H1 (cell line): ENCODE results near the gene CCDC93. TPM values are rescaled to one million over a fixed set of nuclear protein-coding genes. Genes with fewer than 3 reads are reported as not detected.

ENCODE experiments used
- CTCF ChIA-PET: fragments of 300-600 bp; sonication (Branson Sonifier 250); formaldehyde crosslinking; loops from one replicate; lab custom pipeline; 2021; ENCODE audit not compliant: partially characterized antibody; lab: Charles Lee
- POLR2A ChIA-PET: fragments of 300-600 bp; sonication (Branson Sonifier 250); formaldehyde crosslinking; loops from one replicate; lab custom pipeline; 2021; ENCODE audit warnings: inconsistent platforms; ENCODE audit not compliant: partially characterized antibody; lab: Charles Lee
- DNase-seq, 2 experiments: peaks; one replicate each; pipeline versions ENCODE4 v3.0.0 to v3.0.0-alpha.2; 2010 to 2022; ENCODE audit warnings: low spot score in 2 of 2, low read depth in 1 of 2, mixed read lengths in 1 of 2
- FAIRE-seq: peaks from 2 replicates; lab custom pipeline; 2011; peaks lifted over from hg19 to GRCh38; lab: Jason Lieb, UNC
- H2AFZ ChIP-seq: 2 replicates; pipeline ENCODE4 v1.8.1; 2012; ENCODE audit warnings: low read length, inconsistent platforms
- H2AK5ac ChIP-seq: 2 replicates; pipeline ENCODE4 v1.6.1; 2013; ENCODE audit warnings: low read depth, low read length
- H2BK120ac ChIP-seq: replicated peaks from 2 replicates; pipeline ENCODE3; 2013; ENCODE audit warnings: low read depth, low read length, inconsistent platforms
- H2BK12ac ChIP-seq: 2 replicates; pipeline ENCODE4 v1.6.1; 2013; ENCODE audit warnings: low read depth, low read length
- H2BK15ac ChIP-seq: 2 replicates; pipeline ENCODE4 v1.6.1; 2013; ENCODE audit warnings: low read length
- H2BK20ac ChIP-seq: 2 replicates; pipeline ENCODE4 v1.6.1; 2013; ENCODE audit warnings: low read length
- H2BK5ac ChIP-seq: 2 replicates; pipeline ENCODE4 v1.6.1; 2013; ENCODE audit warnings: low read depth, low read length
- H3K14ac ChIP-seq: 2 replicates; pipeline ENCODE4 v1.6.1; 2013; ENCODE audit warnings: inconsistent platforms; ENCODE audit not compliant: insufficient read length
- H3K18ac ChIP-seq: 2 replicates; pipeline ENCODE4 v1.6.1; 2013; ENCODE audit warnings: low read length; ENCODE audit errors: extremely low read depth
- H3K23ac ChIP-seq: 2 replicates; pipeline ENCODE4 v1.6.1; 2013; ENCODE audit warnings: inconsistent platforms; ENCODE audit not compliant: insufficient read length
- H3K23me2 ChIP-seq: 2 replicates; pipeline ENCODE4 v1.6.1; 2013; ENCODE audit warnings: low read depth, low read length
- H3K27ac ChIP-seq: 2 replicates; pipeline ENCODE4 v1.6.1; 2011; ENCODE audit warnings: low read depth, low read length, inconsistent platforms
- H3K27me3 ChIP-seq, 4 experiments: replicated peaks in 1 of 4; 1 replicate in 1 of 4; 2 replicates in 3 of 4; pipeline versions ENCODE4 v1.6.1 to v1.8.1; 2011 to 2013; ENCODE audit warnings: low read length in 3 of 4, mild to moderate bottlenecking in 3 of 4, inconsistent platforms in 2 of 4, mixed read lengths in 2 of 4, moderate library complexity in 1 of 4; ENCODE audit not compliant: control insufficient read depth in 3 of 4, insufficient read depth in 3 of 4; ENCODE audit errors: extremely low read depth in 1 of 4
- H3K36me3 ChIP-seq, 4 experiments: 2 replicates each; pipeline versions ENCODE4 v1.6.1 to v1.8.1; 2011 to 2013; ENCODE audit warnings: mild to moderate bottlenecking in 4 of 4, low read length in 3 of 4, moderate library complexity in 2 of 4, control low read depth in 1 of 4, inconsistent platforms in 1 of 4; ENCODE audit not compliant: insufficient read depth in 4 of 4, control insufficient read depth in 2 of 4
- H3K4ac ChIP-seq: replicated peaks from 2 replicates; pipeline ENCODE3; 2013; ENCODE audit warnings: low read length, low read depth, mixed read lengths, inconsistent platforms; ENCODE audit not compliant: insufficient read length
- H3K4me1 ChIP-seq, 4 experiments: replicated peaks in 1 of 4; 1 replicate in 1 of 4; 2 replicates in 3 of 4; pipeline versions ENCODE4 v1.6.1 to v1.8.1; 2011 to 2013; ENCODE audit warnings: low read length in 3 of 4, inconsistent platforms in 2 of 4, mixed read lengths in 1 of 4; ENCODE audit not compliant: insufficient read depth in 4 of 4, control insufficient read depth in 3 of 4
- H3K4me2 ChIP-seq, 2 experiments: 2 replicates each; pipeline versions ENCODE4 v1.6.1 to v1.8.1; 2011 to 2013; ENCODE audit warnings: low read depth in 2 of 2, low read length in 2 of 2, control low read depth in 1 of 2, inconsistent platforms in 1 of 2, mild to moderate bottlenecking in 1 of 2; ENCODE audit not compliant: insufficient read depth in 1 of 2
- H3K4me3 ChIP-seq, 4 experiments: fragments of 200-600, 300-600 bp in 1 of 4; sonication (generic), shearing (Covaris generic), sonication (Bioruptor Twin) in 1 of 4; 2 replicates each; pipeline versions ENCODE4 v1.5.1 to v1.8.1; 2011 to 2016; ENCODE audit warnings: low read length in 4 of 4, low read depth in 3 of 4, control low read depth in 2 of 4, inconsistent platforms in 2 of 4, mild to moderate bottlenecking in 2 of 4, mixed read lengths in 1 of 4, moderate library complexity in 1 of 4; ENCODE audit not compliant: insufficient read depth in 2 of 4; ENCODE audit errors: extremely low read depth in 1 of 4
- H3K56ac ChIP-seq: replicated peaks from 2 replicates; pipeline ENCODE3; 2013; ENCODE audit warnings: low read depth, mild to moderate bottlenecking, mixed read lengths, low read length, inconsistent platforms; ENCODE audit not compliant: insufficient read length
- H3K79me1 ChIP-seq: 2 replicates; pipeline ENCODE4 v1.6.1; 2013; ENCODE audit warnings: low read depth, low read length, control low read depth
- H3K79me2 ChIP-seq, 2 experiments: 2 replicates each; pipeline versions ENCODE4 v1.6.1 to v1.8.1; 2012 to 2013; ENCODE audit warnings: low read length in 2 of 2, mild to moderate bottlenecking in 2 of 2, inconsistent platforms in 1 of 2; ENCODE audit not compliant: insufficient read depth in 2 of 2, control insufficient read depth in 1 of 2
- H3K9ac ChIP-seq, 4 experiments: replicated peaks in 1 of 4; 1 replicate in 1 of 4; 2 replicates in 3 of 4; pipeline versions ENCODE4 v1.6.1 to v1.8.1; 2011 to 2013; ENCODE audit warnings: low read depth in 3 of 4, low read length in 3 of 4, control low read depth in 2 of 4, mild to moderate bottlenecking in 2 of 4, moderate library complexity in 2 of 4, inconsistent platforms in 1 of 4; ENCODE audit errors: extremely low read depth in 1 of 4
- H3K9me3 ChIP-seq, 2 experiments: 2 replicates each; pipeline versions ENCODE4 v1.6.1 to v1.8.1; 2012 to 2013; ENCODE audit warnings: mild to moderate bottlenecking in 2 of 2, moderate library complexity in 2 of 2, control low read depth in 1 of 2, inconsistent platforms in 1 of 2, low read depth in 1 of 2, low read length in 1 of 2, mixed read lengths in 1 of 2; ENCODE audit not compliant: insufficient read depth in 2 of 2
- H4K20me1 ChIP-seq, 2 experiments: replicated peaks in 1 of 2; 2 replicates each; pipeline versions ENCODE3 to v1.8.1; 2011 to 2013; ENCODE audit warnings: inconsistent platforms in 2 of 2, low read length in 2 of 2, mild to moderate bottlenecking in 1 of 2; ENCODE audit not compliant: insufficient read depth in 2 of 2, control insufficient read depth in 1 of 2
- H4K5ac ChIP-seq: 2 replicates; pipeline ENCODE4 v1.6.1; 2013; ENCODE audit warnings: low read length, low read depth, mixed read lengths, inconsistent platforms; ENCODE audit not compliant: insufficient read length
- H4K8ac ChIP-seq: 2 replicates; pipeline ENCODE4 v1.8.0; 2013; ENCODE audit warnings: mild to moderate bottlenecking, moderate library complexity, low read length, inconsistent platforms; ENCODE audit not compliant: insufficient read depth; ENCODE audit errors: extremely low read depth
- H4K91ac ChIP-seq: replicated peaks from 2 replicates; pipeline ENCODE3; 2013; ENCODE audit warnings: low read length, mixed read lengths, inconsistent platforms; ENCODE audit not compliant: insufficient read length
- ASH2L ChIP-seq: fragments of 200-600, 300-600 bp; sonication (generic); IDR thresholded peaks from one replicate; pipeline ENCODE4 v1.7.1; 2017; ENCODE audit warnings: low read length
- CTBP2 ChIP-seq: IDR thresholded peaks from 2 replicates; pipeline ENCODE4 v1.7.0; 2011; ENCODE audit warnings: borderline replicate concordance, mild to moderate bottlenecking, moderate library complexity, mixed read lengths, low read length; ENCODE audit not compliant: insufficient read depth, insufficient read length
- EP300 ChIP-seq, 2 experiments: IDR thresholded peaks; 1 replicate in 1 of 2; 2 replicates in 1 of 2; pipeline ENCODE4 v1.6.1; 2011 to 2012; ENCODE audit warnings: low read depth in 2 of 2, low read length in 2 of 2, mild to moderate bottlenecking in 2 of 2, borderline replicate concordance in 1 of 2, inconsistent platforms in 1 of 2, moderate library complexity in 1 of 2
- KDM4A ChIP-seq: IDR thresholded peaks from one replicate; pipeline ENCODE4 v1.7.1; 2012; ENCODE audit warnings: low read depth, mild to moderate bottlenecking, moderate library complexity, low read length, inconsistent platforms; ENCODE audit not compliant: severe bottlenecking
- NANOG ChIP-seq: IDR thresholded peaks from 2 replicates; pipeline ENCODE4 v1.6.1; 2011; ENCODE audit warnings: low read length, low read depth, mild to moderate bottlenecking, inconsistent platforms; ENCODE audit not compliant: insufficient read depth, poor library complexity, severe bottlenecking
- POLR2A ChIP-seq, 2 experiments: IDR thresholded peaks; 1 replicate in 1 of 2; 2 replicates in 1 of 2; pipeline ENCODE4 v1.6.1; 2011; ENCODE audit warnings: low read depth in 2 of 2, low read length in 2 of 2, mild to moderate bottlenecking in 2 of 2; ENCODE audit errors: control extremely low read depth in 1 of 2
- RNF2 ChIP-seq: fragments of 200-900, 300-1000 bp; sonication (generic); IDR thresholded peaks from 2 replicates; pipeline ENCODE4 v1.7.1; 2016; ENCODE audit warnings: borderline replicate concordance, low read depth, mild to moderate bottlenecking, antibody characterized with exemption, low read length; ENCODE audit not compliant: poor library complexity, severe bottlenecking; ENCODE audit errors: missing control alignments
- WGBS, 2 experiments: shearing (Covaris generic) in 1 of 2; methylation state at CpG; one replicate each; pipeline versions ENCODE4 v1.1.6 to v1.1.7; 2013 to 2015; ENCODE audit warnings: low lambda C conversion rate in 2 of 2, mixed read lengths in 2 of 2, inconsistent platforms in 1 of 2, low coverage in 1 of 2, missing lambda C conversion rate in 1 of 2; ENCODE audit not compliant: insufficient replicate concordance in 2 of 2, insufficient coverage in 1 of 2, insufficient read length in 1 of 2; ENCODE audit errors: extremely low coverage in 1 of 2, missing lambda C conversion rate in 1 of 2; 5-methylcytosine and 5-hydroxymethylcytosine counted together
- long read RNA-seq, 2 experiments: library from RNA in 1 of 2; library from capped mRNA in 1 of 2; stranded (forward); transcript quantifications; one replicate each; pipeline ENCODE4 v2.0.0, GENCODE V29; 2021; ENCODE audit warnings: inconsistent platforms in 1 of 2
- polyA minus RNA-seq, 3 experiments: library from RNA; depleted of rRNA, polyadenylated mRNA; stranded (reverse); fragments of >200 nt; gene quantifications; 1 replicate in 2 of 3; 2 replicates in 1 of 3; pipeline ENCODE4 v1.2.3, GENCODE V29; 2011
- polyA plus RNA-seq, 7 experiments: library from polyadenylated mRNA; depleted of rRNA in 3 of 7; stranded (reverse) in 5 of 7; unstranded in 2 of 7; fragments of >200 nt in 5 of 7; fragments of 200-250 nt in 2 of 7; gene quantifications; 1 replicate in 5 of 7; 2 replicates in 1 of 7; 4 replicates in 1 of 7; pipeline versions ENCODE4 v1.2.1 to v1.2.3, GENCODE V29; 2011 to 2013; ENCODE audit warnings: missing spikeins in 2 of 7, mixed read lengths in 2 of 7
- total RNA-seq: library from RNA; stranded (reverse); fragmentation: NEBNext Ultra II Directional; extraction: Animal tissue kit (Norgen Biotek cat#: 25700); gene quantifications from 2 replicates; pipeline ENCODE4 v1.2.1, GENCODE V29; 2021

CCDC93 gene
- 16.9 and 18.0 TPM in 2 replicates for total RNA-seq
- 5.4 and 5.5 TPM in 2 replicates for polyA plus RNA-seq (2011; rRNA removed)
- 7.3 TPM for polyA plus RNA-seq (2011; cell fraction: cytosol; rRNA removed)
- 23.0 TPM for polyA plus RNA-seq (2011; cell fraction: nucleus; rRNA removed)
- 8.4 to 12.8 TPM (median 11.1 TPM) in 4 replicates for polyA plus RNA-seq (2012, experiment 1 of 2)
- polyA plus RNA-seq (2012, experiment 2 of 2): 0.50 TPM
- polyA plus RNA-seq (2013, experiment 1 of 2): 15.0 TPM
- 12.5 TPM for polyA plus RNA-seq (2013, experiment 2 of 2)
- polyA minus RNA-seq (2011; rRNA and poly(A)+ RNA removed): 13.9 and 20.2 TPM in 2 replicates
- 9.6 TPM for polyA minus RNA-seq (2011; cell fraction: cytosol; rRNA and poly(A)+ RNA removed)
- polyA minus RNA-seq (2011; cell fraction: nucleus; rRNA and poly(A)+ RNA removed): 38.9 TPM
- long read RNA-seq, experiment 1, partial matches to known transcripts: 1 of 5 reads
- long read RNA-seq, experiment 1, other reads (novel, unspliced or antisense): 4 of 5 reads
- long read RNA-seq, experiment 2, partial matches to known transcripts: 0 of 3 reads
- long read RNA-seq, experiment 2, other reads (novel, unspliced or antisense): 3 of 3 reads

DNA sequence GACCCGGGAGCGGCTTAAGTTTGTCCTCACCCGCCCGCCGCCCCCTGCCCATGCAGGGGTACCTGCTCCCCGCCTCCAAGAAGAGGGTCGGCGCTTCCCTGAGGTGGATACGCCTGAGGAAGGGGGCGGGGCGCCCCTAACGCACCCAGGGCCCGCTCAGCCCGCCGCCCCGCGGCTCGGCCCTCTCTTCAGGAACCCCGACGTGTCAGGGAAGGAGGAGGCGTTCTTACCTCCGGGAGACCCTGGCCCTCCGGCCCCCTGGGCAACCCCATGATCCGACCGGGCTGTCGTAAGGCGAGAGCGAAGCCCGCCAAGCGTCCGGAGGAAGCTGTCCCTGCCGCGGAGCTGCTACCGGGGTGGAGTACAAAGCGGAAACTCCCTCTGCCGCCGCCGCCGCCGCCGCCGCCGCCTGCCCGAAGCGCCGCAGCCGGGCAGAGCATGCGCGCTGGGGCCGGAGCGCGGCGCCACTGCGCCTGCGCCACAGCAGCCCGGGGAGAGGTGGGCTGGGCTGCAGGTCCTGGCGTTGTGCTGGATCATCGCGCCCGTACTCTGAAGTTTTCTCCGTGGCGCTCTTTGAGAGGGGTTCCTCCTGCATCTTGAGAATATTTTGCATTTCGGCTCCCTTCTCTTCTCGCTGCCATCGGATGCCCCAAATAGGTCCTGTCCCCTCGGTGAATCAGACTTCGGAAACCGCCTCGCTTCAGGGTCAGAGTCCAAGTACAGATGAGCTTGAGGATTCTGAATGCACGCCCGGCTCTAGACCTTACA is at the start of gene CCDC93:
CCDC93 (minus strand) TSS at position 347 of the 768 bp plus-strand sequence; CDS start at position 272, 75 bp downstream.
- no peaks in the 10 kb centered on the region for H3K36me3 ChIP-seq
- peaks cover 0 to 5% (median 1%) of the 10 kb centered on the region in 4 experiments; a peak in 3 of 7 replicates for H3K4me1 ChIP-seq
- 2% methylated on average over 60 of the region's 71 CpGs; no CpG with 5 or more reads in 1 of the 2 experiments for WGBS, 2 experiments
- H3K9me3 ChIP-seq: no peaks in the 10 kb centered on the region
- H3K56ac ChIP-seq: peak within 1 kb of the TSS; percentile 69
- H3K23ac ChIP-seq: peak within 1 kb of the TSS; percentile 89
- H3K18ac ChIP-seq: peak within 1 kb of the TSS; percentile 87
- peaks cover 0 to 30% of the 10 kb centered on the region in 2 experiments; a peak in 2 of 4 replicates for H3K79me2 ChIP-seq
- H2BK5ac ChIP-seq: peak within 1 kb of the TSS; percentile 75; the same call in 1 of the 2 replicates
- peak within 1 kb of the TSS; percentile 76 for H3K4ac ChIP-seq
- peak within 1 kb of the TSS; percentile 42 to 76 (median 56); a peak in 6 of 7 replicates for H3K9ac ChIP-seq
- POLR2A ChIA-PET: interaction anchor here (1.0 to 1.2 kb wide), 3 partner anchors 11 to 75 kb away, joined by 3 to 4 read pairs (median 3); partner anchors contain the start of gene INSIG2
- FAIRE-seq: no peak
- peak within 1 kb of the TSS; percentile 69 to 93 (median 84) for H3K4me3 ChIP-seq
- no peak within 1 kb of the TSS for H2BK12ac ChIP-seq
- peak within 1 kb of the TSS; percentile 76; the same call in 1 of the 2 replicates for H4K8ac ChIP-seq
- peak within 1 kb of the TSS; percentile 94 to 99 for H3K4me2 ChIP-seq
- CTCF ChIA-PET: interaction anchor here (0.7 to 2.8 kb wide), 5 partner anchors 10 to 658 kb away, joined by 3 to 15 read pairs (median 3); no protein-coding TSS in a partner anchor
- peaks cover 12% of the 10 kb centered on the region for H3K23me2 ChIP-seq
- peak within 1 kb of the TSS; percentile 98 for H2AFZ ChIP-seq
- peaks cover 0 to 13% (median 11%) of the 10 kb centered on the region in 4 experiments; a peak in 6 of 7 replicates for H3K27me3 ChIP-seq
- H4K5ac ChIP-seq: peak within 1 kb of the TSS; percentile 88
- no peak within 1 kb of the TSS for H2AK5ac ChIP-seq
- peak within 1 kb of the TSS; percentile 28 for H3K14ac ChIP-seq
- no peak within 1 kb of the TSS for H2BK20ac ChIP-seq
- peaks cover 0 to 3% of the 10 kb centered on the region in 2 experiments for H4K20me1 ChIP-seq
- peak within 1 kb of the TSS; percentile 61; the same call in 1 of the 2 replicates for H2BK15ac ChIP-seq
- peak; percentile 46 to 92 for DNase-seq
- H4K91ac ChIP-seq: no peak within 1 kb of the TSS
- H3K27ac ChIP-seq: no peak within 1 kb of the TSS
- 0 out of 2 replicates have a peak, but pooled peaks cover 2% of the 10 kb centered on the region for H3K79me1 ChIP-seq
- no peak within 1 kb of the TSS for H2BK120ac ChIP-seq
- peak in 1 of 2 experiments; percentile 46; a peak in 1 of 3 replicates for TF ChIP-seq POLR2A (IDR thresholded peaks at IDR 0.05; ENCODE audit: control extremely low read depth in 1 of 2, low read depth in 2 of 2, low read length in 2 of 2)
- TF ChIP-seq RNF2: no peak
- no peak for TF ChIP-seq CTBP2
- TF ChIP-seq KDM4A: peak; percentile 90
- TF ChIP-seq ASH2L: peak; percentile 59
- 0 out of 3 replicates have a peak, but pooled peaks of 1 of the 2 experiments have one; percentile 39 for TF ChIP-seq EP300 (IDR thresholded peaks at IDR 0.05; ENCODE audit: borderline replicate concordance in 1 of 2, low read depth in 2 of 2, low read length in 2 of 2)
- no peak for TF ChIP-seq NANOG
